Measurements from ENCODE around the gene SAP130. TPM values are rescaled to one million over a fixed set of nuclear protein-coding genes. Genes with fewer than 3 reads are reported as not detected.

Gene SAP130
- total and polyA plus RNA-seq, 4 donors = 5.2 to 22.5 (median 7.0) TPM

DNA sequence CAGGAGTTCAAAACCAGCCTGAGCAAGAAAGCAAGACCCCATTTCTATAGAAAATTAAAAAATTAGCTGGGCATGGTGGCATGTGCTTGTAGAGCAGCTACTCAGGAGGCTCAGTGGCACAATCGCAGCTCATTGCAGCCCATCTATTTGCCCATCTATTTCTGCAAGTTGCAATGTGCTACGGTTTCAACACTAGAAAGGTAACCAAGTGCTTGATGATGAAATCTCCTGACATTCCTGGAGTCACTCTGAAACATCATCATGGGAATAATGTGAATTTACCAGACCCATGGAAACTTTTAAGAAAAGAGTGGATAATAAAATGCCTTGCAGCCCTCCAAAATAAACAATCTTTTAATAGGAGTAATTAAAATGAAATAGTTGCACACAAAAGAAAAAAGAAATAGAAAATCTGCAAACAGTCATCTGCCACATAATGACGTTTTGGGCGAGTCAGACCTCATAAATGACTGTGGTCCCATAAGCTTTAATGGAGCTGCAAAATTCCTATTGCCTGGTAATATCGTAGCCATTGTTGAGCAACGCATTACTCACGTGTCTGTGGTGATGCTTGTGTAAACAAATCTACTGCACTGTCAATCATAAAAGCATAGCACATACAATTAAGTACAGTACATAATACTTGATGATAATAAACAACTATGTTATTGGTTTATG is 95.5 kb downstream of the SAP130 start:
- TF ChIP-seq, protein P1, sequence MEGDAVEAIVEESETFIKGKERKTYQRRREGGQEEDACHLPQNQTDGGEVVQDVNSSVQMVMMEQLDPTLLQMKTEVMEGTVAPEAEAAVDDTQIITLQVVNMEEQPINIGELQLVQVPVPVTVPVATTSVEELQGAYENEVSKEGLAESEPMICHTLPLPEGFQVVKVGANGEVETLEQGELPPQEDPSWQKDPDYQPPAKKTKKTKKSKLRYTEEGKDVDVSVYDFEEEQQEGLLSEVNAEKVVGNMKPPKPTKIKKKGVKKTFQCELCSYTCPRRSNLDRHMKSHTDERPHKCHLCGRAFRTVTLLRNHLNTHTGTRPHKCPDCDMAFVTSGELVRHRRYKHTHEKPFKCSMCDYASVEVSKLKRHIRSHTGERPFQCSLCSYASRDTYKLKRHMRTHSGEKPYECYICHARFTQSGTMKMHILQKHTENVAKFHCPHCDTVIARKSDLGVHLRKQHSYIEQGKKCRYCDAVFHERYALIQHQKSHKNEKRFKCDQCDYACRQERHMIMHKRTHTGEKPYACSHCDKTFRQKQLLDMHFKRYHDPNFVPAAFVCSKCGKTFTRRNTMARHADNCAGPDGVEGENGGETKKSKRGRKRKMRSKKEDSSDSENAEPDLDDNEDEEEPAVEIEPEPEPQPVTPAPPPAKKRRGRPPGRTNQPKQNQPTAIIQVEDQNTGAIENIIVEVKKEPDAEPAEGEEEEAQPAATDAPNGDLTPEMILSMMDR (IDR thresholded peaks at IDR 0.05; ENCODE audit: control extremely low read depth, extremely low read depth) = no peak
- Histone ChIP-seq H3K9ac (ENCODE audit: insufficient read depth in 1 of 2, low read length in 2 of 2) (no peak overlapping the region), H3K4me3 (no peak overlapping the region), H3K27ac (ENCODE audit: low read depth in 1 of 2, low read length in 1 of 2) (no peak overlapping the region), H3K4me1 (ENCODE audit: control insufficient read depth in 5 of 5, insufficient read depth in 5 of 5, low read length in 5 of 5) (peaks cover 0 to 13% (median 0%) of the 10 kb centered on the region in 5 donors), H3K27me3 (ENCODE audit: control insufficient read depth in 3 of 3, insufficient read depth in 3 of 3, low read length in 2 of 3) (no peaks in the 10 kb centered on the region), H3K36me3 (ENCODE audit: control insufficient read depth in 4 of 4, insufficient read depth in 4 of 4, low read length in 4 of 4) (no peaks in the 10 kb centered on the region), H3K9me3 (ENCODE audit: control insufficient read depth in 4 of 4, insufficient read depth in 3 of 4, low read length in 3 of 4) (no peaks in the 10 kb centered on the region)
- peak in 2 of 3 donors; percentile 65 to 72 for DNase-seq
- WGBS, 2 donors = 44 to 58% methylated on average over 7 of the region's 7 CpGs
- no peak for ATAC-seq (ENCODE audit: insufficient read depth, low FRiP score)

DNA sequence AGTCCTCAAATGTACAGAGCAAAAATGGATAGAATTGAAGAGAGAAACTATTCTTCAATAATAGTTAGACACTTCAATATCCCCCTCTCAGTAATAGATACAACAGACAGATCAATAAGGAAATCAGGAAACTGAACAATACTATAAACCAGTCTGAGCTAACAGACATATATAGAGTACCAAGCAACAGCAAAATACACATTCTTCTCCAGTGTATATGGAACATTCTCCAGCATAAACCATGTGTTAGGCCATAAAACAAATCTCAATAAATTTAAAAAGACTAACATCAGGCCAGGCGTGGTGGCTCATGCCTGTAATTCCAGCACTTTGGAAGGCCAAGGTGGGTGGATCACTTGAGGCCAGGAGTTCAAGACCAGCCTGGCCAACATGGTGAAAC is 98.4 kb downstream of the SAP130 start:
- Histone ChIP-seq H3K4me3 (no peak overlapping the region), H3K27ac (ENCODE audit: low read depth in 1 of 2, low read length in 1 of 2) (no peak overlapping the region), H3K9ac (ENCODE audit: insufficient read depth in 1 of 2, low read length in 2 of 2) (no peak overlapping the region), H3K9me3 (ENCODE audit: control insufficient read depth in 4 of 4, insufficient read depth in 3 of 4, low read length in 3 of 4) (no peaks in the 10 kb centered on the region), H3K4me1 (ENCODE audit: control insufficient read depth in 5 of 5, insufficient read depth in 5 of 5, low read length in 5 of 5) (peaks cover 0 to 13% (median 0%) of the 10 kb centered on the region in 5 donors), H3K27me3 (ENCODE audit: control insufficient read depth in 3 of 3, insufficient read depth in 3 of 3, low read length in 2 of 3) (no peaks in the 10 kb centered on the region), H3K36me3 (ENCODE audit: control insufficient read depth in 4 of 4, insufficient read depth in 4 of 4, low read length in 4 of 4) (no peaks in the 10 kb centered on the region)
- ATAC-seq (ENCODE audit: insufficient read depth, low FRiP score) = no peak
- DNase-seq = no peak
- WGBS, 2 donors = 87 to 96% methylated on average over 1 of the region's 1 CpG
- TF ChIP-seq, protein P1 (IDR thresholded peaks at IDR 0.05; ENCODE audit: control extremely low read depth, extremely low read depth) = no peak

DNA sequence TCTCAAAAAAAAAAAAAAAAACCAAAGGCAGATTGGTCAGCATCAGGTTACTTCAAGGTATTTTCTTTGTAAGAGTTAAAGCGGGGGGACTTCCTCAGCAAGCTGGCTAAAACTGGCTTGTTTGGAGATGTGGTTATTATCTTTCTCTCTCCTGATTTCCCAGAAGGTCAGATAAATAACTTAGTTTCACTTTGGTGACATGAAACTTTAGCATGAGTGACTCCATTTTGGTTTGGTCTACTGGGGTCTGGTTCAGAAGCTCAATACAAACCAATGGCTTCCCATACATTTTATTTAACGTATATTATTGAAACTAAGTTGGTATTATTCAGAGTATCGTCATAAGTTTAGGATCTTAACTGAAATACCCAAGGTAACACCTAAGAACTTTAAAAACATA is 100.5 kb downstream of the SAP130 start:
- Histone ChIP-seq H3K27me3 (ENCODE audit: control insufficient read depth in 3 of 3, insufficient read depth in 3 of 3, low read length in 2 of 3) (no peaks in the 10 kb centered on the region), H3K9ac (ENCODE audit: insufficient read depth in 1 of 2, low read length in 2 of 2) (no peak overlapping the region), H3K9me3 (ENCODE audit: control insufficient read depth in 4 of 4, insufficient read depth in 3 of 4, low read length in 3 of 4) (no peaks in the 10 kb centered on the region), H3K4me3 (no peak overlapping the region), H3K4me1 (ENCODE audit: control insufficient read depth in 5 of 5, insufficient read depth in 5 of 5, low read length in 5 of 5) (peaks cover 0 to 8% (median 0%) of the 10 kb centered on the region in 5 donors), H3K36me3 (ENCODE audit: control insufficient read depth in 4 of 4, insufficient read depth in 4 of 4, low read length in 4 of 4) (no peaks in the 10 kb centered on the region), H3K27ac (ENCODE audit: low read depth in 1 of 2, low read length in 1 of 2) (no peak overlapping the region)
- no peak for DNase-seq
- TF ChIP-seq, protein P1 (IDR thresholded peaks at IDR 0.05; ENCODE audit: control extremely low read depth, extremely low read depth) = no peak
- 96 to 98% methylated on average over 3 of the region's 3 CpGs for WGBS, 2 donors
- no peak for ATAC-seq (ENCODE audit: insufficient read depth, low FRiP score)

DNA sequence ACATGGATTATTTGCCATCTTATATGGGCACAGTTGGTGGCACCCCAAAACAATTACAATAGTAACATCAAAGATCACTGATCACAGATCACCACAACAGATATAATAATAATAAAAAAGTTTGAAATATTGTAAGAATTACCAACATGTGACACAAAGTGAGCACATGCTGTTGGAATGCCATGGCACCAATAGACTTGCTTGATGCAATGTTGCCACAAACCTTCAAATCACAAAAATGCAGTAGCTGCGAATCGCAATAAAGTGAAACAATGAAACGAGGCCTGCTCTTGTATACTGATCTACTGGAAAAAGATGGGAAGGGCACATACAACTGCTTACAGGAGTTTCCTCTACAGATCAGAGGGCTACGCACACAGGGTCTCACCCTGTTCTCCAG is 109.9 kb downstream of the SAP130 start:
- no peaks in the 10 kb centered on the region for H3K4me1 ChIP-seq (ENCODE audit: control insufficient read depth in 5 of 5, insufficient read depth in 5 of 5, low read length in 5 of 5)
- H3K4me3 ChIP-seq = no peak overlapping the region
- TF ChIP-seq, protein P1 (IDR thresholded peaks at IDR 0.05; ENCODE audit: control extremely low read depth, extremely low read depth) = no peak
- no peaks in the 10 kb centered on the region for H3K27me3 ChIP-seq (ENCODE audit: control insufficient read depth in 3 of 3, insufficient read depth in 3 of 3, low read length in 2 of 3)
- WGBS, 2 donors = 97% methylated on average over 4 of the region's 4 CpGs
- DNase-seq = no peak
- ATAC-seq (ENCODE audit: insufficient read depth, low FRiP score) = no peak
- H3K27ac ChIP-seq (ENCODE audit: low read depth in 1 of 2, low read length in 1 of 2) = no peak overlapping the region
- no peak overlapping the region for H3K9ac ChIP-seq (ENCODE audit: insufficient read depth in 1 of 2, low read length in 2 of 2)
- H3K9me3 ChIP-seq (ENCODE audit: control insufficient read depth in 4 of 4, insufficient read depth in 3 of 4, low read length in 3 of 4) = no peaks in the 10 kb centered on the region
- H3K36me3 ChIP-seq (ENCODE audit: control insufficient read depth in 4 of 4, insufficient read depth in 4 of 4, low read length in 4 of 4) = no peaks in the 10 kb centered on the region

Data from lung (tissue), 12 donors.